ENCODE data around the gene ST3GAL5.

Gene ST3GAL5

DNA sequence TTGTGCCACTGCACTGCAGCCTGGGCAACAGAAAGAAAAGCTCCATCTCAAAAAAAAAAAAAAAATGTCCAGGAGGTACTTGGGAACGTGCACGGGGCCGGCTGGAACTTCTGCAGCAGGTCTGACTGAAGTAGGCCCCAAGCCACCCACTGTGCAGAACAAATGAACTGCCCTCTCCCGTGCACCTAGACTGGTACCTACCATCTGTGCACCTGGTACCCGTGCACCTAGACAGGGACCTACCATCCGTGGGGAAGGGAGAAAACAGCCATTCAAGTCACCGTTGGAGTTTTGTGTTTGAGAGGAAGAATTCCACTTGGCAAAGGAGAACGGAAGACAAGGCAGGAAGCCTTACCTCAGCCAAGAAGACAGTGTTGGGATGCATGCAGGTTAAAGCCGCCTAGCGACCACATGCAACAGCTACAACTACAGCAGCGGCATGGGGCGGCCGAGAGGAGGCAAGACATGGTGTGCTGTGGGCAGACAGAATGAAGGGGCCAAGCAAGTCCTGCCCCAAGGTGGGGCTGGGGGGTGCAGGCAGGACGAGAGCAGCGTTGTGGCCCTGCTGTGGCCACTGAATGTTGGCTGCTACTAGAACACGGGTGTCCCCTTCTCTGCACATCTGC is 16.1 kb downstream of the ST3GAL5 start:
- no peak for DNase-seq (ENCODE audit: low read depth, low spot score)
- no peak overlapping the region for H3K4me3 ChIP-seq (ENCODE audit: low read length)

DNA sequence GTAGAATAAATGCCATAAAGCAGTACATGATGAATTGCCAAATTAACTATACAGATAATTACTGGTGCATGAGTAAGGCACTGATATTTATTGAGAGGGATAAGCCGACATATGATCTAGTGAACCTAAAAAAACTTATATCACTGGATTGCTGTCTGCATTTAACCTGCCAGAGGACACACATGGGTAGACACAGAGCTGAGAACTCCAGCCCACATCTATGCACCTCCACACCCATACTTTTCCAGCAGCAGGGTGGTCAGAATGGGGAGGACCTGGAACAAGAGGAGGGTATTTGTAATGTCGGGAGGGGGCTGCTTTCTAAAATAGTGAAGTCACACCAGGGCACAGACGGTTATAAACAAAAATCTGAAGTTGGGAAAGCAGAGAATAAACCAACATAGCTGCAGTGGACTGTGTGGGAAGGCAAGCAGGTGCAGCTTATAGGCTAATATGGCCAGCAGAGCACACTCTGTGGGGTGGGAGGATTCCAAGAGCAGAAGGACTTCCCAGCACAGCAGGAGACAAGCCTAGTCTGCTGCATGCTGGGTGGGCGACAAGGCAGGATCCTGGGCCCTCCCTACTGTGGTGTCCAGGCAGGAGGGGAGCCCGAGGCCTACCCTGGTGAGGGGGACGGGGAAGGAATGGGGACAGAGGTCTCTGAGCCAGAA is 17.2 kb downstream of the ST3GAL5 start:
- no peak overlapping the region for H3K4me3 ChIP-seq (ENCODE audit: low read length)
- DNase-seq (ENCODE audit: low read depth, low spot score) = no peak

DNA sequence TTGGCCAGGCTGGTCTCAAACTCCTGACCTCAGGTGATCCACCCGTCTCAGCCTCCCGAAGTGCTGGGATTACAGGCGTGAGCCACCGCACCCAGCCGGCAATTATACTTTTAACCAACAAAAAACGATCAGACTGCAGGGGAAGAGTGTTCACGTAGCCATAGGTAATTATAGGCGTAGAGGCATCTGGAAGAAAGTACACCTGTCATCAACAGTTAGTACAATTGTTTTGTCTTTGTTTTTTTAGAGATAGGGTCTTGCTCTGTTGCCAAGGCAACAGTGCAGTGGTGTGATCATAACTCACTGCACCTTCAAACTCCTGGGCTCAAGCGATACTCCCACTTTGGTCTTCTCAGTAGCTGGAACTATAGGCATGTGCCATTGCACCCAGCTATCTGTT is 20.0 kb downstream of the ST3GAL5 start:
- DNase-seq (ENCODE audit: low read depth, low spot score) = no peak
- H3K4me3 ChIP-seq (ENCODE audit: low read length) = no peak overlapping the region

DNA sequence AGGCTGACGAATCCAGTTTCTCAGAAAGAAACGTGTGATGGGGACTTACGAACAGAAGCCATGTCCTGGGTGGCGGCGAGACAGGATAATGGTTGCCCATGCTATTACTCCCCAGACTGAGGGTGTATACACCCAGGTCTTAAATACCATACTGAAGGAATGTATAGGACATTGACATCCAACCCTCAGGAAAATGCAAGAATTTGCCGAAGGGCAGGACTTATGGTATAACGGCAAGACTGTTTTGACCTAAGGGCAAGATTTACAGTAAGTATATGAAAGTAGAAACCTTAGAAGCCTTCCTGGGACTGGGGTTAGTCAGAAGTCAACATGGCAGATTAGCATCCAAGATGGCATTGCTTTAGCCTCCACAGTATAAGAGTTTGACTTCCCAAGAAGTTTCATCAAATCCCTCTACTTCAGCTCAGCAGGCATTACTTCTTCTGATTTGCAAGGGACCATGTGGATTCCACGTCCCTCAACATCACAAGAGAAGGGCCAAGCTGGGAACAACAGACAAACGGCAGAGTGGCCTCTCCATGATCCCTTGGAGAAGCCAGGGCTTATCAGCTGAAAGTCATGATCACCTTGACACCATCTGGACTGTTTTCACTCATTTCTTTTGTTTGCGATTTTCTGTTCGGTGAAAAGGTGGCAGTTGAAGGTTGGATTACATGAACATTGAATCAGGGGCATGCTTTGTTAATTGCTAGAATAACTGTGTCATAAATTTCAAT is 21.1 kb downstream of the ST3GAL5 start:
- no peak overlapping the region for H3K4me3 ChIP-seq (ENCODE audit: low read length)
- DNase-seq (ENCODE audit: low read depth, low spot score) = no peak

DNA sequence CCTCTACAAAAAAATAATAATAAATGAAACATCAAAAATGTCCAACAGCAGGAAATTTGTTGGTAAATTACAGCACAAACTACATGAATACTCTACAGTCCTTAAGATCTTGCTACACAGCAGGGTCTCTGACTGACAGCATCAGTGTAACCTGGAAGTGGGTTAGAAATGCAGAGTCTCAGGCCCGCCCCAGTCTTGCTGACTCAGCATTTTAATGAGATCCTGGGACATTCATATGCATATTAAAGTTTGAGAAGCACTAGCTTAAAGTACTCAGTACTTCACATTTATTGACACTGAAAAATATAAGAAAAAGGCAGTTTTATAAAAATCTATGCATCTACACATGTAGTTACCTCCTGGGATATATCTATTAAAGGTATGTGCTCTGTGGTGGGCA is 21.7 kb downstream of the ST3GAL5 start:
- no peak for DNase-seq (ENCODE audit: low read depth, low spot score)
- no peak overlapping the region for H3K4me3 ChIP-seq (ENCODE audit: low read length)

DNA sequence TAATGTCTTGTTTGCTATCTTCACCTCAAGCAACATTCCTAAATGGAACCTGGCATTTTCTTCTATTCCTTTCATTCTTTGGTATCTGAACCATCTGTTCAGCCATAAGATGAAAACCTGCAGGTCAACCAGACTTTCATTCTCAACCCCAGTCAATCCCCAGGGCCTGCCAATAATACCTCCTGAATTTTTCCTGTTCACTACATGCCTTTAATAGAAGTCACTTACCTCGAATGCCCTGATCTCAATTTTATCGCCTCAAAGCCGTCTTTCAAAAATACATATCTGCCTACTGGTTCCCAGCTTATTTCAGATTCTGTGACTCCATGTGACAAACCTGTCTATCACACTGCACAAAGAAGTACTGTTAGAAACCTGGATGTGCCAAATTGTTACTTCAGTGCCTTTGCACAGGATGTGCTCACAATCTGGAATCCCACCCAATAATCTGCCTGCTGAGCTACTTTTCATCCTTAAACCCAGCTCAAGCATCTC is 22.6 kb downstream of the ST3GAL5 start:
- no peak overlapping the region for H3K4me3 ChIP-seq (ENCODE audit: low read length)
- no peak for DNase-seq (ENCODE audit: low read depth, low spot score)

DNA sequence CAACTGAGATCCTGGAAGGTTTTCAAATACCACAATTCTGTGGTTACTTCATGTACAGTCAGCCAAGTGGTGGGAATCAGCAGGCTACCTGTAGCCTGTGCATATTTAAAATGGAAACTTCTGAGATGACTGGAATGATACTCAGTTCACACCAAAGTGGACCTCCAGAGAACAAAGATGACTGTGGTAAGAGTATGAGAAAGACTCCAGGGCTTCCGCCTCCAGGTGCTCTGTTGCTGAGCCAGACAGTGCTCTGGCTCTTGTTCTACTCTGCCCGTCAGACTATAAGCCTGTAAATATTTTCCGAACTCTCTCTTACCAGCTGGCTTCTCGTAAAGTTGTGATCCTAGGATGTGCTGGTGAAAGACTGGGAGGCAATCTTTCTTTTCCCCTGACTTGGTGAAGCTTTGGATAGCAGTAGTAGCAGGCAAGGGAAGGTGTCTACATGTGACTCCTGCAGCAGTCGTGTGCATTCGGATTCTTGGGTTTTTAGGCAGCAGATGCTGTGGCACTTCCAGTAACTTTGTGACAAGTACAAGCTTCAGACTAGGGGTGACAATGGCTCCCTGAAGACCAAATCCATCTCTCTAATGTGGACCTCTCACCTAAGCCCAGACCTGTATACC is 23.1 kb downstream of the ST3GAL5 start:
- no peak for DNase-seq (ENCODE audit: low read depth, low spot score)
- H3K4me3 ChIP-seq (ENCODE audit: low read length) = no peak overlapping the region

DNA sequence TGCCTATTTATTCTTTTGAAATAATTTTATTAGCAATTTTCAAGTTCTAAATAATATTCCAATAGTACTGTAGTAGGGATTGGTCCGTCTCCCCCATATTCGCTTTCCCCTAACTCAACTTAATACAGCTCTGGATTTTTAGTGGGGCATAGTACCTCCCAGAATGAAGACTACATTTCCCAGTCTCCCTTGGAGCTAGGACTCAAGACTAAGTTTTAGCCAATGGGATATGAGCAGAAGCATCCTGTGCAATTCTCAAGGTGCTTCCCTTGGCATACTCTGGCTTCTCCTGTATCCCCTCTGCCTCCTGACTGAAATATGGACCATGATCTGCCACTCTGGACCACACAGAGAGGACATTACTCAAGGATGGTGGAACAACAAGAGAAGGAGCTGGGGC is 24.1 kb downstream of the ST3GAL5 start:
- no peak overlapping the region for H3K4me3 ChIP-seq (ENCODE audit: low read length)
- no peak for DNase-seq (ENCODE audit: low read depth, low spot score)

DNA sequence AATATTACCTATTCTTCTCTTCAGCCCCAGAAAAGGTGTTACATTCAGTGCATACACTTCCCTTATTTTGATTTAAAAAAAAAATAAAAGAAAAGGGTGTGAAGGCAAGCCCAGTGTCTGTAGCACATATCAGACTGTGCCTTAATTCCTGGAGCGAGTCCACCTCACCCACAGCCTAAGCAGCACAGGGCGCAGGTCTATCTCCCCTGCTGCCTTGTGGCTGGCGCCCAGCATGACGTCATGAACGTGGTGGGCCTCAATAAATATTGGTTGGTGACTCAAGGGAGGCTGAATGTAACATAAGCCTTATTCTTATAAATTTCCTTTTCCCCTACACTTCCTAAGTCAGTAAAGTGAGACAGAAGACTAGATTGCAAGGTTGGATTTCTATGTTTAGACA is 26.4 kb downstream of the ST3GAL5 start:
- no peak for DNase-seq (ENCODE audit: low read depth, low spot score)
- H3K4me3 ChIP-seq (ENCODE audit: low read length) = no peak overlapping the region

DNA sequence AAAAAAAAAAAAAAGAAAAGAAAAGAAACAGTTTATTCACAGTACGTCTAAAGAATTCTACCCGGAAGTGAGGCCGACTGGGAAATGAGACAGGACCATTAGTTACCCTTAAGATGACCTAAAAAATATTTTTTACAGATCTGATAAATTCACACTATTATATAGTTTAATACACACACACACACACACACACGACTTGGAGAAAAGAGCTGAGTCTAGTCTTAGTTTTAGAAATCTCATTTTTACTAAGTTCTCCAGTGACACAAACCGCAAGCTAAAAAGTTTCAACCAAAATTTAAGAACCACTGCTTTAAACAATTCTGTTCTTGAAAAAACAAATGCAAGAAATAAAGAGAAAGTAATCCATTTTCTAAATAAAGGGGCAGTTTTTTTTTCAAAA is 27.1 kb downstream of the ST3GAL5 start:
- no peak overlapping the region for H3K4me3 ChIP-seq (ENCODE audit: low read length)

DNA sequence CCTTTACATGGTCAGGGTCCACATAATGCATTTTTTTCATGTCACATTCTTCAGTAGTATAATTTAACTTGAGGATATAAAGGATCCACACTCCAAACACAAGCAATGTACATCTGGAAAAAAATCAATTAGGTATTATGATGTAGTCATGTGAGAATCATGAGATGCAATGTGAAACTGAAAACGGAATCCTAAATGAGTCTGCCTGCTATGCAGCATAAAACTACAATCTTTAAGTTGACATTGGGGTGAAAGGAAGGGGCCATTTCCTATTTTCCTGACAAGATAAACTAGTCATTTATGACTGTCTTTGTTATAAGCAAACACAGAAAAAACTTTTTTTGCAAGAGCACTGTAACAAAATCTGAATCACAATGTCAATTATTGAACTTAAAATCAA is 27.6 kb downstream of the ST3GAL5 start:
- no peak overlapping the region for H3K4me3 ChIP-seq (ENCODE audit: low read length)
- no peak for DNase-seq (ENCODE audit: low read depth, low spot score)

More for the DNA sequence above, 27.1 kb downstream of the ST3GAL5 start:
- no peak for DNase-seq (ENCODE audit: low read depth, low spot score)

DNA sequence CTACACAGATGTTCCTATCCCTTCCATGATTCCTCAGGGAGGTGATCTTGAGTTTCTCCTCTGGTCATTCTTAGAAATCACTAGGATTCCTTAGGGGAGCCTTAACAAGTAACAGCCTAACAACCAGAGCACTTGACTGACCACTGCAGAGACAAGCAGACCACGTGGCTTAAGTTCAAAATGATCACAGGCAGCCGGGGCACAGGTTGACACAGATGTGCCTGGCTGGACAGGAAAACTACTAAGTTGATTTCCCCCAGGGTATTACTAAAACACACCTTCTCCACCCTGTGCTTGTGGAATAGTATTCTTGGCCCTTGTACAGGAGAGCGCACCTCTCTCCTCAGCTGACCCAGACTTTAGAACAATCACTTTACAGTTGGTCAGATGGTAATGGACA is 29.9 kb downstream of the ST3GAL5 start:
- no peak for DNase-seq (ENCODE audit: low read depth, low spot score)
- no peak overlapping the region for H3K4me3 ChIP-seq (ENCODE audit: low read length)

DNA sequence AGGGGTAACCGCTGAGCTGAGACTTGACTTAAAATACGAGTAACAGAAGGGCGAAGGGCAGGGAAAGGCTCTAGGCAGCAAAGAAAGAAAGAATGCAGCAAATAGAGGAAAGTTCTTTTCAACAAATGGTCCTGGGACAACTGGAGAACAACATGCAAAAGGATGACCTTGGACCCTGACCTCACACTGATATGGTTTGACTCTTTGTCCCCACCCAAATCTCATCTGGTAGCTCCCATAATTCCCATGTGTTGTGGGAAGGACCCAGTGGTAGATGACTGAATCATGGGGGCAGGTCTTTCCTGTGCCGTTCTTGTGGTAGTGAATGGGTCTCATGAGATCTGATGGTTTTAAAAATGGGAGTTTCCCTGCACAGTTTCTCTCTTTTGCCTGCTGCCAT is 33.9 kb downstream of the ST3GAL5 start:
- H3K4me3 ChIP-seq (ENCODE audit: low read length) = no peak overlapping the region
- DNase-seq (ENCODE audit: low read depth, low spot score) = no peak

DNA sequence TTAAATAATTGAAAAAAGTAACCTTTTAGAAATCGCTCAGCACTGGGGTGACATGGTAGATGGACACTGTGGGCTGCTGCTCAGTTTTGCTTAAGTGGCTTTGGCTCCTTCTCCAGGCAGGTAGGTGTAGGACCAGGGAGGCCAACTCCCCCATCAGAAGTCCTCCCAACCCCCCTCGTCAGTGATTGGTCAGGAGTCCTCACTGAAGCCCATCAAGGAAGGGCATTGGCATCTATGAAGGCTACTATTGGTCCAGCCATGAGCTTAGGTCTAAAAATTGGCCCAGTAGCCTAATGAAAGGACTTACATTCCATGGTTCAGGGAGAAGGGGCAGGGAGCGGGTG is 34.7 kb downstream of the ST3GAL5 start:
- H3K4me3 ChIP-seq (ENCODE audit: low read length) = no peak overlapping the region
- no peak for DNase-seq (ENCODE audit: low read depth, low spot score)

DNA sequence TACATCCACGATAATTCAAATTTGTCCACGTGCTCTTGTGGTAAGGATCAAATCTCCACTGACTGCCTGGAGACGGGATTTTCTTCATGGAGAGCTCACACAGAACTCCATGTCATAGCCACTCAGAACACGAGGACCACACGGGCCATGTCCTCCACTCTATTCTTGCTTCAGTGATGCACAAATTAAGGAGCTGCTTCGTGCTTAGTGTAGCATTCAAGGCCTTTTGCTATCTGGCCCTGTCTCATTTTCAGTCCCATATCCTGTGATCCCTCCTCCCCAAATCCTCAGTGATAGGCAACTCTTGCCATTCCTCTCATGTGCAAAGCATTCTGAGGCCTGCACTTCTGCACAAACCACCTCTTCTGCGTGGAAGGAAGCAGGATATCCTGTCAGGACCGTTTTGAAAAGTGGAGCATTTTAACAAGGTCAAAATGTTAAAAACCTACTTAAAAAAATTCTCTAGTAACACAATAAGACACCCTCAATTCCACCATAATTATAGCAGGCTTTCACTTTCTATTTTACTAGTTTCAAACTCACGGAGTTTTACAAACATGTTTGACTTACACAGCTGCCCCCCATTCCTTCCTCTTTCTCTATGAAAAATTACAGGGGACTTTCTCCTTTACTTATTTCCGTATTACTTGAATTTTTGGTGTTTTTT is 35.2 kb downstream of the ST3GAL5 start:
- DNase-seq (ENCODE audit: low read depth, low spot score) = peak; percentile 70
- H3K4me3 ChIP-seq (ENCODE audit: low read length) = peak overlapping the region; percentile 34

DNA sequence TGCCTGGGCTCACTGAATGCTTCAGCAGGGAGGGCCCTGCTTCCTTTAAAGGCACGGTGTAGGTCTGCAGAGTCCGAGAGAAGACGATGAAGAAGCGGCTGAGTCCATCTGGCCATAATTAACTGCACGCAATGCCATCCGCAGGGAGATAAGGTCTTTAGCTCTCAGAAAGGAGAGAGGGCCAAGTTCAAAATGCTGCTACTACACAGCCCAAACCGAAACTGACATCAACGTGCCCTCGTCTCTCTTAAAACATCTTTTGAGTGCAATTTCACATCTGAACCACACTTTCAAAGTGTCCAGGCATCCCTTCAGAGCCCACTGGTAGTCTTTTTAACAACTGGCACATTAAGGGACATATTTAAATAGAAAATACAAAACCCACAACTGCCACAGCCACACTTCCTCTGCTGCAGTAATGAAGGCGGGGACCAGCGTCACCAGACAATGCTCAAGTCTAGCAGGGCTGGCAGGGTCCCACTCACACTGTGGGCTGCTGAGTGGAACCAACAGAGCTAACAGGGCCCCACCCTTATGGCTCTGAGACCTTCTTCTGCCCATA is 35.8 kb downstream of the ST3GAL5 start:
- H3K4me3 ChIP-seq (ENCODE audit: low read length) = peak overlapping the region; percentile 34
- DNase-seq (ENCODE audit: low read depth, low spot score) = peak; percentile 71

DNA sequence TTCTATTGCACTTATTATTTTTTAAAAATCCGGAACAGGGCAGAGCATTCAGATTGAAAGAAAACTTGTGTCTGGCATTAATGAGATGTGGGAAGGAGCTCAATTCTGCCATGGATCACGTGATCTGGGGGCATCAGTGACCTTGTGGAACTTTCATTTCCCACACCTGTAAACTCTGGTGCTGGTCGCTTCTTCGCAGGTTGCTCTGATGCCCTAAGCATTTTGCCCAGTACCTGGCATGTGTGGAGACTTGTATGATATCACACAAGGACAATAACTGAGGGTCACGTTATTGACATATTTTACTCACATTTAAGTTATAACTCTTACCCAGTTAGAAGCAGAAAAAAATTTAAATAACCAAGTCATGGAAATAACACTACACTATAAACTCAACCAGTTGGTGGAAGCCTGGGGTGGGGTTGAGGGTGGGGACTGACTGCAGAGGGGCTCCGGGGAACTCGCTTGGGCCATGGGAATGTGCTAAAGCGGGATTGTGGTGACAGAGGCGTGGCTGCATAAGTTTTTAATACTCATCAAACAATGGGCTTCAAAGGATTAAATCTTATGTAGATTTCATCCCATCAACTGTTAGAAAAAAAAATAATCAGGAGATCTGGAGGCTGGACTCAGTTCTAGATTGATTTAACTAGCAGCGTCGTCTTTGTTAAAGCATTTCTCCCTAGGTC is 36.5 kb downstream of the ST3GAL5 start:
- no peak for DNase-seq (ENCODE audit: low read depth, low spot score)
- H3K4me3 ChIP-seq (ENCODE audit: low read length) = no peak overlapping the region

DNA sequence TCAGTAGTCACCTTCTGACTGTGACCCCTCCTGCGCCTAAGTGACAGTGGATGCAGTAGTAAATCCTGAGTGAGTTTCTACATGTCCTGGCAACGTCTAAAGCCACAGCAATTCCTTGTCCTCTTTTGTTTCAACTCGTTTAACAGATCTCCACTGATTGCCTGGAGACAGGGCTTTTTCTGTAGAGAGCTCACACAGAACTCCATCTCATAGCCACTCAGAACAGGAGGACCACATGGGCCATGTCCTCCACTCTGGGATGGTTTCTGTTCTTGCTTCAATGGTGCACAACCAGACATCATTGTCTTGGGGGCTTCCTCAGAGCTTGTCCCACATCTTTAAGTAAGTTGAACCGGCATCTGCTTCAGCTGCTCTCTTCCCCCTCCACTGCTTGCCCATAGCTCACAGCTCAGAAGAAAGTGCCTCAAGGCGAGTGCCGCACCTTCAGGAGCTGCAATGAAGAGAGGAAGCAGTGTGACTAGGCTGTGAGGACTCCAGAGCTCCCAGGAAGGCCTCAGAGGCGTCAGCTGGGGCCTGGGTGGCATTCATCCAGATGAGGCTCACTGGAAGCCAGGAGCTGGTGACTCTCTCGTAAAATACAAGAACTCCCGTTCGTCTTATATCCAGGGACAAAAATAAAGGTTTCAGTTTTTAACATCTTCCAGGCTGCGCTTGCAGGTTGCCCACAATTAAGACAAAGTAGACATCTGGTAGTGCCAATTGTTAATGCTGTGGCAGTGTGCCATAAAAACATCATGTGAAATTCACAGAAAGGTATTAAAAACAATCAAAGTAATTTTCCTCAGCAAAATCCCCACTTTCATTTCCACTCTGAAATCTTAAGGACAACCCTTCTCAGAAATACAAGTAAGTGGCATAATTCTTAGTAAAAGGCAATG is 37.3 kb downstream of the ST3GAL5 start:
- no peak overlapping the region for H3K4me3 ChIP-seq (ENCODE audit: low read length)
- DNase-seq (ENCODE audit: low read depth, low spot score) = no peak
